Gastroesophageal sphincter (tissue), 4 donors: ENCODE results near the gene GSG1L. TPM values are rescaled to one million over a fixed set of nuclear protein-coding genes. Genes with fewer than 3 reads are reported as not detected.

Experiments used
- ATAC-seq: fragments of 150-250 bp; one replicate; pipeline ENCODE4 v1.9.1; 2016; ENCODE audit warnings: mild to moderate bottlenecking, moderate library complexity
- H3K27ac ChIP-seq, 4 donors: fragments of 200-600 bp; sonication (generic) in 3 of 4; 1 replicate in 3 of 4; 2 replicates in 1 of 4; pipeline ENCODE4 v1.5.1; 2016 to 2019
- H3K27me3 ChIP-seq: fragments of 200-600 bp; sonication (generic); one replicate; pipeline ENCODE4 v1.5.1; 2019
- H3K36me3 ChIP-seq, 2 donors: fragments of 200-600 bp; sonication (generic); one replicate each; pipeline ENCODE4 v1.5.1; 2019; ENCODE audit warnings: control low read depth in 1 of 2
- H3K4me1 ChIP-seq, 3 donors: fragments of 200-600 bp; sonication (generic); 1 replicate in 2 of 3; 2 replicates in 1 of 3; pipeline ENCODE4 v1.5.1; 2016 to 2019; ENCODE audit warnings: control low read depth in 2 of 3
- H3K4me3 ChIP-seq, 2 donors: fragments of 200-600 bp; sonication (generic); one replicate each; pipeline ENCODE4 v1.5.1; 2019; ENCODE audit warnings: mild to moderate bottlenecking in 1 of 2, moderate library complexity in 1 of 2
- H3K9me3 ChIP-seq, 3 donors: fragments of 200-600 bp; sonication (generic); one replicate each; pipeline ENCODE4 v1.5.1; 2017 to 2019; ENCODE audit warnings: control low read depth in 2 of 3
- CTCF ChIP-seq, 4 experiments: fragments of 200-600 bp in 2 of 4; fragments of 450-650 bp in 2 of 4; sonication (generic) in 1 of 4; IDR thresholded peaks; one replicate each; pipeline ENCODE4 v1.5.1; 2017 to 2019; ENCODE audit warnings: antibody characterized with exemption in 4 of 4, mild to moderate bottlenecking in 2 of 4, moderate library complexity in 2 of 4
- EP300 ChIP-seq: sonication (generic); formaldehyde crosslinking; IDR thresholded peaks from one replicate; pipeline ENCODE4 v1.6.1; 2017; ENCODE audit warnings: antibody characterized with exemption, mild to moderate bottlenecking
- POLR2A ChIP-seq, 2 donors: fragments of 450-650 bp; IDR thresholded peaks; one replicate each; pipeline ENCODE4 v1.6.1; 2017; ENCODE audit warnings: antibody characterized with exemption in 2 of 2, mild to moderate bottlenecking in 2 of 2, moderate library complexity in 1 of 2
- POLR2AphosphoS5 ChIP-seq: sonication (generic); formaldehyde crosslinking; IDR thresholded peaks from one replicate; pipeline ENCODE4 v1.6.1; 2017; ENCODE audit warnings: antibody characterized with exemption
- WGBS, 2 donors: methylation state at CpG; one replicate each; pipeline ENCODE4 v1.1.5; 2018; ENCODE audit warnings: low coverage in 1 of 2; 5-methylcytosine and 5-hydroxymethylcytosine counted together
- total RNA-seq, 4 donors: library from RNA; depleted of rRNA; stranded (reverse); fragments of >200 nt; gene quantifications; one replicate each; pipeline ENCODE4 v1.1.0, GENCODE V29; 2016

The GSG1L gene
- total RNA-seq, 4 donors from 2014 or later: 1.0 TPM; not detected in 3

GRCh38 chr16:28104404-28104803 is 40.9 kb upstream of the GSG1L start:
- TF ChIP-seq CTCF (IDR thresholded peaks at IDR 0.05) (no peak), POLR2AphosphoS5 (no peak), EP300 (no peak), POLR2A (IDR thresholded peaks at IDR 0.05) (no peak)
- Histone ChIP-seq H3K36me3 (peaks cover 3 to 100% of the 10 kb centered on the region in 2 donors), H3K27me3 (no peaks in the 10 kb centered on the region), H3K9me3 (no peaks in the 10 kb centered on the region), H3K27ac (no peak overlapping the region), H3K4me1 (no peaks in the 10 kb centered on the region), H3K4me3 (no peak overlapping the region)
- ATAC-seq: no peak
- WGBS, 2 donors: 100% methylated on average over 1 to 2 of the region's 16 CpGs

- Histone ChIP-seq H3K9me3 (no peaks in the 10 kb centered on the region), H3K27ac (no peak overlapping the region), H3K36me3 (peaks cover 3 to 100% of the 10 kb centered on the region in 2 donors), H3K4me3 (no peak overlapping the region), H3K4me1 (no peaks in the 10 kb centered on the region), H3K27me3 (no peaks in the 10 kb centered on the region)
- no peak for ATAC-seq
- TF ChIP-seq CTCF (IDR thresholded peaks at IDR 0.05) (no peak), EP300 (no peak), POLR2A (IDR thresholded peaks at IDR 0.05) (no peak)
- WGBS, 2 donors: 88 to 93% methylated on average over 5 to 9 of the region's 14 CpGs
Measured at GRCh38 chr16:28103516-28104170, 40.1 kb upstream of the GSG1L start.

- no peaks in the 10 kb centered on the region for H3K9me3 ChIP-seq
- TF ChIP-seq POLR2AphosphoS5 (no peak), POLR2A (IDR thresholded peaks at IDR 0.05) (no peak), EP300 (no peak), CTCF (IDR thresholded peaks at IDR 0.05) (no peak)
- 100% methylated on average over 1 to 2 of the region's 6 CpGs for whole genome bisulfite sequencing, 2 donors
- H3K4me3 ChIP-seq: no peak overlapping the region
- ATAC-seq: no peak
- no peak overlapping the region for H3K27ac ChIP-seq
- no peaks in the 10 kb centered on the region for H3K27me3 ChIP-seq
- H3K4me1 ChIP-seq: no peaks in the 10 kb centered on the region
- H3K36me3 ChIP-seq: peaks cover 3 to 100% of the 10 kb centered on the region in 2 donors
Measured at GRCh38 chr16:28101533-28101890, 38.0 kb upstream of the GSG1L start.

- Histone ChIP-seq H3K9me3 (no peaks in the 10 kb centered on the region), H3K4me3 (no peak overlapping the region), H3K27ac (no peak overlapping the region), H3K4me1 (no peaks in the 10 kb centered on the region), H3K36me3 (peaks cover 2 to 100% of the 10 kb centered on the region in 2 donors), H3K27me3 (no peaks in the 10 kb centered on the region)
- WGBS, 2 donors: 94 to 96% methylated on average over 4 to 7 of the region's 14 CpGs
- ATAC-seq: no peak
- TF ChIP-seq EP300 (no peak), POLR2AphosphoS5 (no peak), POLR2A (IDR thresholded peaks at IDR 0.05) (no peak), CTCF (IDR thresholded peaks at IDR 0.05) (no peak)
Measured at GRCh38 chr16:28100810-28101532, 37.5 kb upstream of the GSG1L start.
